Thoracic aorta (tissue), 2 donors: ENCODE data around the gene GPR143. TPM values are rescaled to one million over a fixed set of nuclear protein-coding genes. Genes with fewer than 3 reads are reported as not detected.
A peak's percentile ranks its signal among the peaks of the same experiment; 100 is the strongest.

ENCODE experiments used
- ATAC-seq: fragments of 150-250 bp; one replicate; pipeline ENCODE4 v1.8.0; 2017; ENCODE audit warnings: low read depth; ENCODE audit not compliant: insufficient number of reproducible peaks, low FRiP score
- DNase-seq: peaks from one replicate; pipeline ENCODE4 v3.0.0-alpha.2; 2020; ENCODE audit warnings: low spot score
- H3K27ac ChIP-seq, 2 donors: fragments of 200-600 bp; sonication (generic); 1 replicate in 1 of 2; 2 replicates in 1 of 2; pipeline ENCODE4 v1.5.1; 2016; ENCODE audit warnings: mild to moderate bottlenecking in 2 of 2, moderate library complexity in 2 of 2
- H3K27me3 ChIP-seq: fragments of 200-600 bp; sonication (generic); replicated peaks from 2 replicates; pipeline ENCODE4 v1.6.0; 2016; ENCODE audit warnings: mild to moderate bottlenecking; ENCODE audit not compliant: insufficient read depth
- H3K36me3 ChIP-seq: fragments of 200-600 bp; sonication (generic); one replicate; pipeline ENCODE4 v1.5.1; 2016
- H3K4me1 ChIP-seq, 2 donors: fragments of 200-600 bp; sonication (generic); 1 replicate in 1 of 2; 2 replicates in 1 of 2; pipeline versions ENCODE4 v1.5.1 to v1.6.0; 2016; ENCODE audit warnings: low read depth in 2 of 2, mild to moderate bottlenecking in 1 of 2; ENCODE audit not compliant: control insufficient read depth in 1 of 2
- H3K4me3 ChIP-seq: fragments of 200-600 bp; sonication (generic); 2 replicates; pipeline ENCODE4 v1.5.1; 2016; ENCODE audit warnings: mild to moderate bottlenecking
- H3K9me3 ChIP-seq: fragments of 200-600 bp; sonication (generic); 2 replicates; pipeline ENCODE4 v1.5.1; 2016
- total RNA-seq, 2 donors: library from RNA; depleted of rRNA; stranded (reverse); fragments of >200 nt; gene quantifications; one replicate each; pipeline versions ENCODE4 v1.1.0 to v1.2.3, GENCODE V29; 2016
- TF ChIP-seq, protein P1 (sequence below): fragments of 200-600 bp; sonication (generic); IDR thresholded peaks from one replicate; pipeline ENCODE4 v1.5.1; 2019; ENCODE audit warnings: antibody characterized with exemption

GPR143 gene
- total RNA-seq, 2 donors from 2014 or later, result 2.6 TPM; not detected in 1

- H3K9me3 ChIP-seq, result no peaks in the 10 kb centered on the region
- no peaks in the 10 kb centered on the region for H3K27me3 ChIP-seq
- H3K4me3 ChIP-seq, result no peak overlapping the region
- H3K27ac ChIP-seq, result no peak overlapping the region
- H3K36me3 ChIP-seq, result peaks cover 21% of the 10 kb centered on the region
- ATAC-seq, result no peak
- peaks cover 0 to 4% of the 10 kb centered on the region in 2 donors for H3K4me1 ChIP-seq
- TF ChIP-seq, protein P1, sequence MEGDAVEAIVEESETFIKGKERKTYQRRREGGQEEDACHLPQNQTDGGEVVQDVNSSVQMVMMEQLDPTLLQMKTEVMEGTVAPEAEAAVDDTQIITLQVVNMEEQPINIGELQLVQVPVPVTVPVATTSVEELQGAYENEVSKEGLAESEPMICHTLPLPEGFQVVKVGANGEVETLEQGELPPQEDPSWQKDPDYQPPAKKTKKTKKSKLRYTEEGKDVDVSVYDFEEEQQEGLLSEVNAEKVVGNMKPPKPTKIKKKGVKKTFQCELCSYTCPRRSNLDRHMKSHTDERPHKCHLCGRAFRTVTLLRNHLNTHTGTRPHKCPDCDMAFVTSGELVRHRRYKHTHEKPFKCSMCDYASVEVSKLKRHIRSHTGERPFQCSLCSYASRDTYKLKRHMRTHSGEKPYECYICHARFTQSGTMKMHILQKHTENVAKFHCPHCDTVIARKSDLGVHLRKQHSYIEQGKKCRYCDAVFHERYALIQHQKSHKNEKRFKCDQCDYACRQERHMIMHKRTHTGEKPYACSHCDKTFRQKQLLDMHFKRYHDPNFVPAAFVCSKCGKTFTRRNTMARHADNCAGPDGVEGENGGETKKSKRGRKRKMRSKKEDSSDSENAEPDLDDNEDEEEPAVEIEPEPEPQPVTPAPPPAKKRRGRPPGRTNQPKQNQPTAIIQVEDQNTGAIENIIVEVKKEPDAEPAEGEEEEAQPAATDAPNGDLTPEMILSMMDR, result no peak
- DNase-seq, result no peak
Measured at GRCh38 chrX:9708086-9708485, 57.6 kb downstream of the GPR143 start.

GRCh38 chrX:9707306-9708033 lies 58.2 kb downstream of the GPR143 start:
- no peak overlapping the region for H3K4me3 ChIP-seq
- no peak for ATAC-seq
- no peaks in the 10 kb centered on the region for H3K27me3 ChIP-seq
- H3K36me3 ChIP-seq, result peaks cover 21% of the 10 kb centered on the region
- H3K9me3 ChIP-seq, result no peaks in the 10 kb centered on the region
- no peak for DNase-seq
- peak overlapping the region in 1 of 2 donors; percentile 44 for H3K27ac ChIP-seq
- peaks cover 0 to 4% of the 10 kb centered on the region in 2 donors for H3K4me1 ChIP-seq
- TF ChIP-seq, protein P1, result no peak

DNA sequence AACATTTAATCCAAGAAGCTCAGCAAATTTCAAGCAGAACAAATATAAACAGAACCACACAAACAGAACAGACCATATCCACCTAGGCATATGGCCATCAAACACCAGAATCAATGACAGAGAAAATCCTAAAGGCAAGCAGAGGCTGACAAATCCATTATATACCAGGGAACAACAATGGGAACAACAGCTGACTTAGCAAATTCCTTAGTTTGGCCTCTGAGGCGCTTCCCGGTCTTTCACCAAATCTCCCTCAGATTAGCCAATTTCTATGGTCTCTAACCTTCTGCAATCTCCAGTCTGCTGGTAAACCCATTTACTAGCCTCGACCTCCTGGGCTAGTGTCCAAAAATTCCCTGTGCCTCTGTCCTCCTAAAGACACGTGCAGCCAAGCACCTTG lies 59.2 kb downstream of the GPR143 start:
- peaks cover 0 to 4% of the 10 kb centered on the region in 2 donors for H3K4me1 ChIP-seq
- no peak overlapping the region for H3K27ac ChIP-seq
- H3K27me3 ChIP-seq, result no peaks in the 10 kb centered on the region
- no peak overlapping the region for H3K4me3 ChIP-seq
- no peaks in the 10 kb centered on the region for H3K9me3 ChIP-seq
- DNase-seq, result no peak
- H3K36me3 ChIP-seq, result peaks cover 12% of the 10 kb centered on the region
- TF ChIP-seq, protein P1, result no peak
- no peak for ATAC-seq

- TF ChIP-seq, protein P1, result no peak
- Histone ChIP-seq H3K4me3 (no peak overlapping the region), H3K27ac (no peak overlapping the region), H3K27me3 (no peaks in the 10 kb centered on the region), H3K36me3 (peaks cover 12% of the 10 kb centered on the region), H3K4me1 (peaks cover 0 to 4% of the 10 kb centered on the region in 2 donors), H3K9me3 (no peaks in the 10 kb centered on the region)
- no peak for ATAC-seq
- no peak for DNase-seq
Measured at GRCh38 chrX:9704876-9705465, 60.7 kb downstream of the GPR143 start.

DNA sequence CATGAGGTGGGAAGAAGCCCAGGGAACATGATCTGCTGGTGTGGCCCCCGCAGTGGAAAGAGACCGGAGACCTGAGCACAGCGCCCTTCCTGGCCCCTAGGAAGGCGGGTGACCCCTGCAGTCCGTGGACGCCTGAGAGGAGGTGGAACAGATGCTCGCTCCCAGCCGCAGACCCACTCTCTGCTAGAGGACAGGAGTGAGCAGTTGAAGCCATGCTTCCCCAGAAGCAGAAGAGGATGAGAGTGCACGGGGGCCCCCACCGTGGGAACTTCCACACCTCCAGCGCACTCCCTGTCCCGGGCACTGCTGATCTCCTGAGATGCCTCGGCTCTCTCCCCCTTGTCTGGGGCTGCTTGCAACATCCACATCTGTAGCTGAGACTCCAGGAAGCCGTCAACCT lies 62.2 kb downstream of the GPR143 start:
- DNase-seq, result no peak
- TF ChIP-seq, protein P1, result no peak
- H3K9me3 ChIP-seq, result no peaks in the 10 kb centered on the region
- peaks cover 0 to 4% of the 10 kb centered on the region in 2 donors for H3K4me1 ChIP-seq
- no peaks in the 10 kb centered on the region for H3K27me3 ChIP-seq
- no peak overlapping the region for H3K27ac ChIP-seq
- ATAC-seq, result no peak
- peaks cover 3% of the 10 kb centered on the region for H3K36me3 ChIP-seq
- no peak overlapping the region for H3K4me3 ChIP-seq
